T-cell (primary cell): ENCODE data around the gene LSM14B. TPM values are rescaled to one million over a fixed set of nuclear protein-coding genes. Genes with fewer than 3 reads are reported as not detected.
A peak's percentile ranks its signal among the peaks of the same experiment; 100 is the strongest.
"Not testable (repeated sequence)": the region's sequence is repeated elsewhere in the genome, so short reads cannot be mapped to it uniquely, and the experiment has no call there.

ENCODE experiments used
- ATAC-seq, 4 experiments: fragments of 200-7000 bp in 3 of 4; fragments of 150-1000 bp in 1 of 4; cut with Tn5 transposase; replicated peaks in 1 of 4; 1 replicate in 3 of 4; 2 replicates in 1 of 4; pipeline ENCODE4 v1.10.0; 2021; ENCODE audit warnings: moderate library complexity in 3 of 4, mild to moderate bottlenecking in 2 of 4, moderate number of reproducible peaks in 1 of 4
- CTCF ChIA-PET, 2 donors: fragments of 300-600 bp; sonication (Branson Sonifier 250); formaldehyde crosslinking; loops; one replicate each; lab custom pipeline; 2022; ENCODE audit warnings: antibody characterized with exemption in 2 of 2; lab: Charles Lee
- POLR2A ChIA-PET, 2 donors: fragments of 300-600 bp; sonication (Branson Sonifier 250); formaldehyde crosslinking; loops; one replicate each; lab custom pipeline; 2022; ENCODE audit warnings: antibody characterized with exemption in 2 of 2; lab: Charles Lee
- DNase-seq, 35 experiments: peaks; one replicate each; pipeline versions ENCODE4 v3.0.0 to v3.0.0-alpha.2; 2013 to 2023
- H3K27ac ChIP-seq: one replicate; pipeline ENCODE4 v1.5.1; 2013; ENCODE audit warnings: low read length
- H3K27me3 ChIP-seq, 2 experiments: replicated peaks in 1 of 2; 1 replicate in 1 of 2; 2 replicates in 1 of 2; pipeline versions ENCODE4 v1.6.1 to v1.7.0; 2013; ENCODE audit warnings: low read length in 1 of 2, mixed read lengths in 1 of 2; ENCODE audit not compliant: control insufficient read depth in 2 of 2, insufficient read depth in 2 of 2; ENCODE audit errors: extremely low read depth in 1 of 2
- H3K36me3 ChIP-seq, 2 donors: 1 replicate in 1 of 2; 2 replicates in 1 of 2; pipeline versions ENCODE4 v1.6.1 to v1.7.0; 2013; ENCODE audit warnings: low read length in 1 of 2; ENCODE audit not compliant: control insufficient read depth in 2 of 2, insufficient read depth in 1 of 2; ENCODE audit errors: extremely low read depth in 1 of 2
- H3K4me1 ChIP-seq, 2 experiments: 1 replicate in 1 of 2; 2 replicates in 1 of 2; pipeline versions ENCODE4 v1.6.1 to v1.7.0; 2013; ENCODE audit warnings: low read length in 2 of 2, mixed read lengths in 1 of 2; ENCODE audit not compliant: insufficient read depth in 2 of 2, control insufficient read depth in 1 of 2; ENCODE audit errors: extremely low read depth in 1 of 2
- H3K4me3 ChIP-seq, 2 donors: 1 replicate in 1 of 2; 2 replicates in 1 of 2; pipeline versions ENCODE4 v1.5.1 to v1.7.0; 2013; ENCODE audit warnings: mild to moderate bottlenecking in 2 of 2, low read length in 1 of 2, moderate library complexity in 1 of 2; ENCODE audit not compliant: control insufficient read depth in 1 of 2; ENCODE audit errors: extremely low read depth in 1 of 2
- H3K9me3 ChIP-seq: 2 replicates; pipeline ENCODE4 v1.7.0; 2013
- H3K27ac Mint-ChIP-seq, 2 donors: one replicate each; pipeline ENCODE4 v1.8.0; 2020 to 2021; ENCODE audit warnings: mild to moderate bottlenecking in 2 of 2, mixed read lengths in 2 of 2
- H3K27me3 Mint-ChIP-seq, 2 donors: one replicate each; pipeline ENCODE4 v1.8.0; 2021 to 2022; ENCODE audit warnings: mixed read lengths in 2 of 2
- H3K36me3 Mint-ChIP-seq: one replicate; pipeline ENCODE4 v1.8.0; 2021; ENCODE audit warnings: mixed read lengths
- H3K4me1 Mint-ChIP-seq, 3 donors: one replicate each; pipeline ENCODE4 v1.8.0; 2020 to 2022; ENCODE audit warnings: mixed read lengths in 3 of 3, mild to moderate bottlenecking in 1 of 3
- H3K4me3 Mint-ChIP-seq, 3 donors: one replicate each; pipeline ENCODE4 v1.8.0; 2020 to 2022; ENCODE audit warnings: mild to moderate bottlenecking in 3 of 3, mixed read lengths in 3 of 3, moderate library complexity in 3 of 3
- H3K9me3 Mint-ChIP-seq, 3 donors: one replicate each; pipeline ENCODE4 v1.8.0; 2020 to 2022; ENCODE audit warnings: mixed read lengths in 3 of 3
- WGBS: methylation state at CpG from one replicate; pipeline ENCODE4 v1.1.5; 2013; ENCODE audit warnings: missing lambda C conversion rate; ENCODE audit not compliant: insufficient coverage; 5-methylcytosine and 5-hydroxymethylcytosine counted together
- total RNA-seq, 35 experiments: library from RNA in 6 of 35; stranded (reverse) in 6 of 35; fragments of 120-200 nt in 1 of 35; gene quantifications; one replicate each; pipeline versions ENCODE4 v1.2.1 to v1.2.4 and lab custom pipeline; 2013 to 2026

Gene LSM14B
- 10 to 100 TPM; 40.5 to 55.5 (median 54.4) TPM for total RNA-seq
- 25.0 TPM for total RNA-seq (2013)
- 17.5 to 78.4 (median 50.2) reads per million in 29 experiments for total RNA-seq (lab: John Stamatoyannopoulos, UW)

DNA sequence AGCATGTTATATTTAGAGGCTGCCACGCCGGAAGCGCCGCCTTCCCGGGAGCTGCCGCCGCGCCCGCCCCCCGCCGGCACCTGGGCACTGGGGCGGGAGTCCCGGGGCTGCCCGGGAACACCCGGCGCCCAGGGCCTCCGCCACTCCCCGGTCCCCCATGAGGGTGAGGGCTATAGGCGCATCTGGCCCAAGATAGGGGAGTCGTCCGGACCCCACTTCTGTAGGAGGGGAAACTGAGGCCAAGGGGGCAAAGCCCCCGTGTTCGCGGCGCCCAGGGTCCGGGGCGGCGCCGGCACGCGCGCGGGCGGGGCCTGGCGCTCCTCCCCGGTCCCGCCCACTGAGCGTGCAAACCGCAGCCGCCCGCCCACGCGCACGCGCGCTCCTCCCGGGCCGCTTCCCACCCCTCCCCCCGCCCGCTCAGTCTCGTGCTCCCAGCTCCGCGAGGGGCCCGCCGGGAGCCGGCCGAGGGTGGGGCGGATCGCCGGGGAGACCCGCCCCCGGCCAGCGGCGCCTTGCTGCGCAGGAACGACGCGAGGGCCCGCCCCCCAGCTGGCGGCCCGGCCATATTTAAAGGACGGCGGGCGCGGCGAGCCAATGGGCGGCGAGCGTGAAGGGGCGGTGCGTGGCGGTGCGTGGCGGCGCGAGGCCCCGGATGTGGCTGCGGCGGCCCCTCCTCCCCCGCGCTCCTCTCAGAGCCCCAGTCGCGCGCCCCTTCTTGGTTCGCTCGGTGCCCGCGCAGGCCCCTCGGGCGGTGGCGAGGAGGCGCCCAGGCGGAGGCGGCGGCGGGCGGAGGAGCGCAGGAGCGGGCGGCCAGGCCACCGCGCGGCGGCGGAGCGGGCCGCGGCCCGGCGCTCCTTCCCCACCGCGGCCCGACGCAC, at the start of gene LSM14B:
Gene LSM14B, plus strand, starts transcription at position 700 of the 878 bp plus-strand sequence. CDS start 192 bp downstream, outside the sequence.
- Histone ChIP-seq H3K4me1 (peaks cover 19 to 55% of the 10 kb centered on the region in 2 experiments), H3K4me3 (peak within 1 kb of the TSS; percentile 55 to 78), H3K36me3 (peaks cover 7 to 25% of the 10 kb centered on the region in 2 donors), H3K27me3 (no peaks in the 10 kb centered on the region), H3K27ac (peak within 1 kb of the TSS; percentile 64), H3K9me3 (no peaks in the 10 kb centered on the region)
- WGBS: under 1% methylated on average over 107 of the region's 124 CpGs
- Mint-ChIP-seq H3K27me3 (no peaks in the 10 kb centered on the region), H3K4me3 (peak within 1 kb of the TSS; percentile 87 to 88 (median 87)), H3K27ac (peak within 1 kb of the TSS; percentile 89 to 92), H3K36me3 (peaks cover 22% of the 10 kb centered on the region), H3K9me3 (no peaks in the 10 kb centered on the region), H3K4me1 (peaks cover 50 to 63% (median 60%) of the 10 kb centered on the region in 3 donors)
- ATAC-seq: peak; percentile 80 to 89 (median 84)
- POLR2A ChIA-PET: interaction anchor here in 1 of 2 donors (0.6 to 1.5 kb wide), 3 partner anchors 14 to 96 kb away, joined by 3 to 14 read pairs (median 4); no protein-coding TSS in a partner anchor
- DNase-seq: peak; percentile 85 to 99 (median 93)
- CTCF ChIA-PET: interaction anchor here in 1 of 2 donors (0.6 to 0.7 kb wide), 2 partner anchors 89 to 1961 kb away, joined by 3 read pairs; no protein-coding TSS in a partner anchor

- Histone ChIP-seq H3K36me3 (no peaks in the 10 kb centered on the region), H3K4me3 (no peak overlapping the region), H3K9me3 (no peaks in the 10 kb centered on the region), H3K4me1 (peaks cover 0 to 4% of the 10 kb centered on the region in 2 experiments), H3K27me3 (peaks cover 0 to 9% of the 10 kb centered on the region in 2 experiments), H3K27ac (no peak overlapping the region)
- no peak overlapping the region for H3K27ac Mint-ChIP-seq
- H3K27me3 Mint-ChIP-seq: peaks cover 0 to 6% of the 10 kb centered on the region in 2 donors
- H3K4me3 Mint-ChIP-seq: no peak overlapping the region
- ATAC-seq: no peak
- WGBS: 100% methylated on average over 2 of the region's 5 CpGs
- CTCF ChIA-PET: no interaction called here
- peaks cover 0 to 3% (median 0%) of the 10 kb centered on the region in 3 donors for H3K4me1 Mint-ChIP-seq
- POLR2A ChIA-PET: no interaction called here
- no peak for DNase-seq
- peaks cover 11% of the 10 kb centered on the region for H3K36me3 Mint-ChIP-seq
- peaks cover 11 to 26% (median 11%) of the 10 kb centered on the region in 3 donors for H3K9me3 Mint-ChIP-seq
These were observed 49.0 kb upstream of the LSM14B start for GRCh38 chr20:62073323-62073722.

DNA sequence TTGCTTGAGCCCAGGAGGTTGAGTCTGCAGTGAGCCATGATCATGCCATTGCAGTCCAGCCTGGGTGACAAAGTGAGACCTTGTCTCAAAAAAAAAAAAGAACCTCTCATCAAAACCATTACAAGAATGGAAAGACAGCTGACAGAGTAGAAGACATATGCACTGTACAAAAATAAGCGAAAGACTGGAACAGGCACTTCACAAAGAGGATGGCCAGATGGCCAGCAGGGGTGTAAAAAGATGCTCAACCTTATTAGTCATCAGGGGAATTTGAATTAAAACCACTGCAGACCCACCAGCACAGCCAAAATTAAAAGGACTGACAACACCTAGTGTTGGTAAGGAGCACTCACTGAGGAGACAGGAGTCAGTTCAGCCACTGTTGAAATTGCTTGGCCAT, 43.1 kb upstream of the LSM14B start:
- no peak overlapping the region for H3K4me3 Mint-ChIP-seq
- H3K27ac Mint-ChIP-seq: no peak overlapping the region

GRCh38 chr20:62080249-62080990, 41.9 kb upstream of the LSM14B start:
- H3K4me1 ChIP-seq: no peaks in the 10 kb centered on the region

More for the DNA sequence above, 43.1 kb upstream of the LSM14B start:
- H3K27me3 Mint-ChIP-seq: peaks cover 0 to 6% of the 10 kb centered on the region in 2 donors
- DNase-seq (no peak), ATAC-seq (no peak)
- Histone ChIP-seq H3K36me3 (no peaks in the 10 kb centered on the region), H3K4me1 (no peaks in the 10 kb centered on the region), H3K4me3 (no peak overlapping the region), H3K9me3 (no peaks in the 10 kb centered on the region), H3K27ac (no peak overlapping the region), H3K27me3 (peaks cover 0 to 7% of the 10 kb centered on the region in 2 experiments)
- no peaks in the 10 kb centered on the region for H3K4me1 Mint-ChIP-seq
- peaks cover 4% of the 10 kb centered on the region for H3K36me3 Mint-ChIP-seq
- POLR2A ChIA-PET: no interaction called here
- CTCF ChIA-PET: no interaction called here
- 100% methylated on average over 1 of the region's 1 CpG for WGBS
- H3K9me3 Mint-ChIP-seq: peaks cover 6 to 14% (median 12%) of the 10 kb centered on the region in 3 donors

GRCh38 chr20:62083312-62083711, 39.0 kb upstream of the LSM14B start:
- peaks cover 7 to 12% of the 10 kb centered on the region in 2 donors for H3K27me3 Mint-ChIP-seq

More at GRCh38 chr20:62080249-62080990, 41.9 kb upstream of the LSM14B start:
- no peak overlapping the region for H3K4me3 ChIP-seq
- Mint-ChIP-seq H3K9me3 (peaks cover 3 to 8% (median 8%) of the 10 kb centered on the region in 3 donors), H3K36me3 (no peaks in the 10 kb centered on the region), H3K27ac (no peak overlapping the region), H3K4me3 (no peak overlapping the region), H3K4me1 (no peaks in the 10 kb centered on the region), H3K27me3 (peaks cover 7 to 12% of the 10 kb centered on the region in 2 donors)
- ChIA-PET CTCF (no interaction called here), POLR2A (no interaction called here)
- H3K27me3 ChIP-seq: peaks cover 0 to 13% of the 10 kb centered on the region in 2 experiments
- DNase-seq (no peak), ATAC-seq (no peak)
- H3K27ac ChIP-seq: no peak overlapping the region
- WGBS: 63% methylated on average over 8 of the region's 15 CpGs
- no peaks in the 10 kb centered on the region for H3K9me3 ChIP-seq
- no peaks in the 10 kb centered on the region for H3K36me3 ChIP-seq

DNA sequence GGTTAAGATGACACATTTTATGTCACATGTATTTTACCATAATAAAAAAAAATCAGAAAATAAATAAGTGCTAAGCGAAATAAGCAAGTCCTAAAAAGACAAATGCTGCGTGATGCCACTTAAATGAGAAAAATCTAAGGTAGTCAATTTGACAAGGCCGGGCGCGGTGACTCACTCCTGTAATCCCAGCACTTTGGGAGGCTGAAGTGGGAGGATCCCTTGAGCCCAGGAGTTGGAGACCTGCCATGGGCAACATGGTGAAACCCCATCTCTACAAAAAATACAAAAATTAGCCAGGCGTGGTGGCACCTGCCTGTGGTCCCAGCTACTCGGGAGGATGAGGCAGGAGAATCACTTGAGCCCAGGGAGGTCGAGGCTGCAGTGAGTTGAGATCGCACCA, 38.1 kb upstream of the LSM14B start:
- H3K4me1 ChIP-seq, H3K4me3 Mint-ChIP-seq, H3K4me3 ChIP-seq, ATAC-seq, H3K27ac Mint-ChIP-seq, H3K27me3 Mint-ChIP-seq, H3K36me3 Mint-ChIP-seq, CTCF ChIA-PET, H3K4me1 Mint-ChIP-seq, DNase-seq, H3K9me3 Mint-ChIP-seq, H3K9me3 ChIP-seq, H3K27ac ChIP-seq, POLR2A ChIA-PET, H3K36me3 ChIP-seq: not testable (repeated sequence)
- WGBS: 92% methylated on average over 6 of the region's 9 CpGs
- peaks cover 0 to 30% of the 10 kb centered on the region in 2 experiments for H3K27me3 ChIP-seq

More at GRCh38 chr20:62083312-62083711, 39.0 kb upstream of the LSM14B start:
- DNase-seq (no peak), ATAC-seq (no peak)
- Mint-ChIP-seq H3K4me3 (no peak overlapping the region), H3K27ac (no peak overlapping the region), H3K4me1 (no peaks in the 10 kb centered on the region), H3K36me3 (no peaks in the 10 kb centered on the region), H3K9me3 (peaks cover 0 to 8% (median 4%) of the 10 kb centered on the region in 3 donors)
- Histone ChIP-seq H3K4me3 (no peak overlapping the region), H3K4me1 (no peaks in the 10 kb centered on the region), H3K36me3 (no peaks in the 10 kb centered on the region), H3K27ac (no peak overlapping the region), H3K9me3 (no peaks in the 10 kb centered on the region), H3K27me3 (peaks cover 0 to 30% of the 10 kb centered on the region in 2 experiments)
- ChIA-PET CTCF (no interaction called here), POLR2A (no interaction called here)
- 65% methylated on average over 5 of the region's 5 CpGs for WGBS
